Measurements from ENCODE around the gene TBX2. TPM values are rescaled to one million over a fixed set of nuclear protein-coding genes. Genes with fewer than 3 reads are reported as not detected.

Gene TBX2
- total and polyA plus RNA-seq, 10 of the 15 experiments (the other 5 are each of a cell fraction or from before 2014, with no cell fraction given): 0.13 TPM; not detected in 9

DNA sequence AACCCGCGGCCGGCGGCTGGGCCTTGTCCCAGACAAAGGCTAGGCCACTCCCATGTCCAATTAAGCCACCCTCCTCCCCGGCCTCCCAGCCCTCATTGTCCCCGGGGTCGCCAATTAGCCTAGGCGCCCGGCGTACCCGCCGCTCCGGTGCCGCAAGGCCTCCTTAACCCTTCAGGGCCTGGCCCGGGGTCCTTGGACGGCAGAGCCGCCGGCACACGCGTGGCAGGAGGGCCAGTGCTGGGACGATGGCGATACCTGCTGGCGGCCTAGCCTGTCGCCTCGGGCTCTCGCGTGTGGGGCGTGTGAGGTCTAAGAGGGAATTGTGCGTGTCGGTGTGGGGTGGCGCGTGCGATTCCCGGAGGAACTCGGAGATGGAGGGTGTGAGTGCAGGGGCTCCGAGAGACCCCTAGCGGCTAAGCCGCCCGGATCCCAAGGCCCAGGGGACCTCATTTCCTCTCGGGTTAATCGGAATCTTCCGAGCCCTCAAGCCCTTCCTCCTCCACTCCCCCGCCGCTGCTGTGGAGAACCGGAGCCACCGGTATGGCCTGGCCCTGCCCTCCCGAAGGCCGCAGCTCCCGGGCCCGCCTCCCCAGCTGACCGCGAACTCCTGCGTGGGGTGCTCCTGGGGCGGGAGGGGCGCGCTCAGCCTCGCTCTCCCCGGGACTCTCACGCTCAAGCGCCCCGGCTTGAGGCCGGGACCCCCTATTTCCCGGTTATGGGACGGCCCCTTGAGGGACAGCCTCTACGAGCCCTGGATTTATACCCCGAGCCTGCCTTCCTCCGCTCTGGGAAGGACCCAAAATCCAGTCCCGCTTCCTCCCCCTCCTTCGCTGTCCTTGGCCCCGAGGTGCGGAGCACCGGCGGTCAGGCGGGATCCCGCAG is 11.9 kb downstream of the TBX2 start:
- in situ Hi-C loops (cut with MboI) (loop anchor here (10.0 kb wide), 1 partner anchor 693 kb away; no protein-coding TSS in a partner anchor), intact Hi-C loops (cut with micrococcal nuclease; ENCODE audit: unreplicated experiment) (loop anchor here (1.0 kb wide), 2 partner anchors 140 to 426 kb away; no protein-coding TSS in a partner anchor)
- ChIA-PET RAD21 (ENCODE audit: unreplicated experiment) (interaction anchor here (0.6 to 1.6 kb wide), 8 partner anchors 133 to 700 kb away, joined by 3 to 7 read pairs (median 4); no protein-coding TSS in a partner anchor), POLR2A (no interaction called here), SMC1A (ENCODE audit: uncharacterized antibody, unreplicated experiment) (interaction anchor here (0.6 to 2.2 kb wide), 4 partner anchors 440 to 698 kb away, joined by 3 to 8 read pairs (median 4); no protein-coding TSS in a partner anchor), CTCF (interaction anchor here (0.6 to 1.3 kb wide), 16 partner anchors 8 to 808 kb away, joined by 3 to 11 read pairs (median 3); no protein-coding TSS in a partner anchor)
- Histone ChIP-seq H3K27me3 (replicated peaks in 1 of 2; ENCODE audit: control insufficient read depth in 2 of 2, insufficient read depth in 2 of 2, low read length in 1 of 2) (peaks cover 17 to 38% of the 10 kb centered on the region in 2 experiments), H3K4me1 (ENCODE audit: control insufficient read depth, insufficient read depth, low read length) (peaks cover 4% of the 10 kb centered on the region; the same call in 1 of the 2 replicates), H2AFZ (ENCODE audit: control insufficient read depth, low read depth, low read length) (peak overlapping the region; percentile 69), H3K4me3 (peak overlapping the region; percentile 54; the same call in 1 of the 2 replicates), H3K4me2 (ENCODE audit: control insufficient read depth, insufficient read depth) (peak overlapping the region; percentile 78), H3K36me3 (ENCODE audit: control insufficient read depth in 2 of 2, insufficient read depth in 2 of 2, low read length in 1 of 2) (no peaks in the 10 kb centered on the region), H3K79me2 (ENCODE audit: control insufficient read depth, insufficient read depth, low read length) (no peaks in the 10 kb centered on the region), H3K9ac (ENCODE audit: control insufficient read depth, insufficient read depth, low read length) (peak overlapping the region; percentile 35), H3K27ac (ENCODE audit: control insufficient read depth, insufficient read depth) (no peak overlapping the region), H3K9me3 (replicated peaks; ENCODE audit: control insufficient read depth, insufficient read depth, low read length) (peaks cover 1% of the 10 kb centered on the region; the same call in 1 of the 3 replicates), H4K20me1 (ENCODE audit: control insufficient read depth, insufficient read depth) (no peaks in the 10 kb centered on the region)
- FAIRE-seq: no peak
- 2% methylated on average over 66 of the region's 75 CpGs for WGBS (ENCODE audit: insufficient coverage, insufficient replicate concordance, low lambda C conversion rate, missing lambda C conversion rate)
- ATAC-seq: peak; percentile 46
- no peak for DNase-seq (ENCODE audit: low read depth, low spot score)
- no TSS peak for BruUV-seq (replicated peaks)
- no peak for TF ChIP-seq ZNF384 (IDR thresholded peaks at IDR 0.05; ENCODE audit: borderline replicate concordance, low read depth, low read length)
- TF ChIP-seq, protein P1, sequence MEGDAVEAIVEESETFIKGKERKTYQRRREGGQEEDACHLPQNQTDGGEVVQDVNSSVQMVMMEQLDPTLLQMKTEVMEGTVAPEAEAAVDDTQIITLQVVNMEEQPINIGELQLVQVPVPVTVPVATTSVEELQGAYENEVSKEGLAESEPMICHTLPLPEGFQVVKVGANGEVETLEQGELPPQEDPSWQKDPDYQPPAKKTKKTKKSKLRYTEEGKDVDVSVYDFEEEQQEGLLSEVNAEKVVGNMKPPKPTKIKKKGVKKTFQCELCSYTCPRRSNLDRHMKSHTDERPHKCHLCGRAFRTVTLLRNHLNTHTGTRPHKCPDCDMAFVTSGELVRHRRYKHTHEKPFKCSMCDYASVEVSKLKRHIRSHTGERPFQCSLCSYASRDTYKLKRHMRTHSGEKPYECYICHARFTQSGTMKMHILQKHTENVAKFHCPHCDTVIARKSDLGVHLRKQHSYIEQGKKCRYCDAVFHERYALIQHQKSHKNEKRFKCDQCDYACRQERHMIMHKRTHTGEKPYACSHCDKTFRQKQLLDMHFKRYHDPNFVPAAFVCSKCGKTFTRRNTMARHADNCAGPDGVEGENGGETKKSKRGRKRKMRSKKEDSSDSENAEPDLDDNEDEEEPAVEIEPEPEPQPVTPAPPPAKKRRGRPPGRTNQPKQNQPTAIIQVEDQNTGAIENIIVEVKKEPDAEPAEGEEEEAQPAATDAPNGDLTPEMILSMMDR (IDR thresholded peaks at IDR 0.05 in 2 of 3, conservative IDR thresholded peaks at IDR 0.05 in 1 of 3; ENCODE audit: control insufficient read depth in 2 of 3, extremely low read depth in 1 of 3, insufficient read depth in 1 of 3, low read depth in 3 of 3, low read length in 3 of 3): no peak
- TF ChIP-seq, protein P2, sequence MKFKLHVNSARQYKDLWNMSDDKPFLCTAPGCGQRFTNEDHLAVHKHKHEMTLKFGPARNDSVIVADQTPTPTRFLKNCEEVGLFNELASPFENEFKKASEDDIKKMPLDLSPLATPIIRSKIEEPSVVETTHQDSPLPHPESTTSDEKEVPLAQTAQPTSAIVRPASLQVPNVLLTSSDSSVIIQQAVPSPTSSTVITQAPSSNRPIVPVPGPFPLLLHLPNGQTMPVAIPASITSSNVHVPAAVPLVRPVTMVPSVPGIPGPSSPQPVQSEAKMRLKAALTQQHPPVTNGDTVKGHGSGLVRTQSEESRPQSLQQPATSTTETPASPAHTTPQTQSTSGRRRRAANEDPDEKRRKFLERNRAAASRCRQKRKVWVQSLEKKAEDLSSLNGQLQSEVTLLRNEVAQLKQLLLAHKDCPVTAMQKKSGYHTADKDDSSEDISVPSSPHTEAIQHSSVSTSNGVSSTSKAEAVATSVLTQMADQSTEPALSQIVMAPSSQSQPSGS (IDR thresholded peaks at IDR 0.05; ENCODE audit: low read length): no peak
- 0 out of 4 replicates have a peak, but pooled peaks of 1 of the 2 experiments have one; percentile 42 for TF ChIP-seq IKZF2 (IDR thresholded peaks at IDR 0.05)
- TF ChIP-seq CREB1 (IDR thresholded peaks at IDR 0.05; ENCODE audit: low read depth): no peak
- no peak for TF ChIP-seq MYB (IDR thresholded peaks at IDR 0.05; ENCODE audit: borderline replicate concordance, low read depth, low read length)
- peak; percentile 68 for TF ChIP-seq SUZ12 (IDR thresholded peaks at IDR 0.05; ENCODE audit: unreplicated experiment)
- TF ChIP-seq ZNF622 (IDR thresholded peaks at IDR 0.05): no peak
- TF ChIP-seq, protein P3, sequence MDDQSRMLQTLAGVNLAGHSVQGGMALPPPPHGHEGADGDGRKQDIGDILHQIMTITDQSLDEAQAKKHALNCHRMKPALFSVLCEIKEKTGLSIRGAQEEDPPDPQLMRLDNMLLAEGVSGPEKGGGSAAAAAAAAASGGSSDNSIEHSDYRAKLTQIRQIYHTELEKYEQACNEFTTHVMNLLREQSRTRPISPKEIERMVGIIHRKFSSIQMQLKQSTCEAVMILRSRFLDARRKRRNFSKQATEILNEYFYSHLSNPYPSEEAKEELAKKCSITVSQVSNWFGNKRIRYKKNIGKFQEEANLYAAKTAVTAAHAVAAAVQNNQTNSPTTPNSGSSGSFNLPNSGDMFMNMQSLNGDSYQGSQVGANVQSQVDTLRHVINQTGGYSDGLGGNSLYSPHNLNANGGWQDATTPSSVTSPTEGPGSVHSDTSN (IDR thresholded peaks at IDR 0.05; ENCODE audit: insufficient replicate concordance, low read depth, low read length): no peak
- TF ChIP-seq, protein P4, sequence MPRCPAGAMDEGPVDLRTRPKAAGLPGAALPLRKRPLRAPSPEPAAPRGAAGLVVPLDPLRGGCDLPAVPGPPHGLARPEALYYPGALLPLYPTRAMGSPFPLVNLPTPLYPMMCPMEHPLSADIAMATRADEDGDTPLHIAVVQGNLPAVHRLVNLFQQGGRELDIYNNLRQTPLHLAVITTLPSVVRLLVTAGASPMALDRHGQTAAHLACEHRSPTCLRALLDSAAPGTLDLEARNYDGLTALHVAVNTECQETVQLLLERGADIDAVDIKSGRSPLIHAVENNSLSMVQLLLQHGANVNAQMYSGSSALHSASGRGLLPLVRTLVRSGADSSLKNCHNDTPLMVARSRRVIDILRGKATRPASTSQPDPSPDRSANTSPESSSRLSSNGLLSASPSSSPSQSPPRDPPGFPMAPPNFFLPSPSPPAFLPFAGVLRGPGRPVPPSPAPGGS (IDR thresholded peaks at IDR 0.05; ENCODE audit: borderline replicate concordance, insufficient read depth, low read depth, low read length, poor library complexity, severe bottlenecking): no peak
- no peak for TF ChIP-seq TARDBP (IDR thresholded peaks at IDR 0.05; ENCODE audit: borderline replicate concordance)
- TF ChIP-seq EZH2 (IDR thresholded peaks at IDR 0.05; ENCODE audit: borderline replicate concordance, control insufficient read depth, low read depth, low read length): no peak
- no peak for TF ChIP-seq BRCA1 (IDR thresholded peaks at IDR 0.05; ENCODE audit: low read depth, low read length)
- no peak for TF ChIP-seq HDGF (IDR thresholded peaks at IDR 0.05)
